B cell (primary cell): Measurements from ENCODE around the gene DYNLRB2. TPM values are rescaled to one million over a fixed set of nuclear protein-coding genes. Genes with fewer than 3 reads are reported as not detected.

Experiments used
- ATAC-seq: fragments of 200-7000 bp; cut with Tn5 transposase; one replicate; pipeline ENCODE4 v1.10.0; 2021; ENCODE audit warnings: low read depth, mild to moderate bottlenecking, moderate number of reproducible peaks, moderate library complexity
- CTCF ChIA-PET: fragments of 350-600 bp; sonication (Branson Sonifier 250); formaldehyde crosslinking; loops from one replicate; lab custom pipeline; 2021; ENCODE audit warnings: antibody characterized with exemption, inconsistent platforms; lab: Charles Lee
- POLR2A ChIA-PET: fragments of 350-600 bp; sonication (Branson Sonifier 250); formaldehyde crosslinking; loops from one replicate; lab custom pipeline; 2021; ENCODE audit warnings: antibody characterized with exemption; lab: Charles Lee
- DNase-seq: peaks from one replicate; pipeline ENCODE4 v3.0.0; 2013
- H2AFZ ChIP-seq: 2 replicates; pipeline ENCODE4 v1.6.1; 2012; ENCODE audit warnings: mild to moderate bottlenecking, low read depth, low read length; ENCODE audit not compliant: insufficient read depth, poor library complexity, severe bottlenecking
- H3K27ac ChIP-seq, 2 donors: 1 replicate in 1 of 2; 2 replicates in 1 of 2; pipeline ENCODE4 v1.5.1; 2012 to 2013; ENCODE audit warnings: low read length in 2 of 2, mild to moderate bottlenecking in 2 of 2, moderate library complexity in 1 of 2
- H3K27me3 ChIP-seq, 4 experiments: fragments of 200-600 bp in 1 of 4; sonication (generic) in 1 of 4; replicated peaks in 1 of 4; 1 replicate in 2 of 4; 2 replicates in 2 of 4; pipeline versions ENCODE4 v1.6.1 to v1.7.0; 2013 to 2016; ENCODE audit warnings: low read length in 3 of 4, mild to moderate bottlenecking in 2 of 4, mixed read lengths in 1 of 4, moderate library complexity in 1 of 4; ENCODE audit not compliant: insufficient read depth in 4 of 4, control insufficient read depth in 3 of 4; ENCODE audit errors: control extremely low read depth in 1 of 4
- H3K36me3 ChIP-seq, 2 experiments: replicated peaks in 1 of 2; 1 replicate in 1 of 2; 2 replicates in 1 of 2; pipeline versions ENCODE4 v1.6.1 to v1.7.1; 2013; ENCODE audit warnings: low read length in 1 of 2; ENCODE audit not compliant: insufficient read depth in 2 of 2, control insufficient read depth in 1 of 2; ENCODE audit errors: control extremely low read depth in 1 of 2, extremely low read depth in 1 of 2
- H3K4me1 ChIP-seq, 2 donors: fragments of 200-600 bp in 1 of 2; sonication (generic) in 1 of 2; 1 replicate in 1 of 2; 2 replicates in 1 of 2; pipeline versions ENCODE4 v1.5.1 to v1.6.1; 2013 to 2017; ENCODE audit warnings: low read length in 2 of 2; ENCODE audit not compliant: control insufficient read depth in 2 of 2, insufficient read depth in 2 of 2
- H3K4me2 ChIP-seq: replicated peaks from 2 replicates; pipeline ENCODE3; 2012; ENCODE audit warnings: mild to moderate bottlenecking, low read depth, low read length; ENCODE audit not compliant: poor library complexity, severe bottlenecking
- H3K4me3 ChIP-seq, 5 experiments: fragments of 200-600 bp in 1 of 5; sonication (generic) in 1 of 5; 1 replicate in 3 of 5; 2 replicates in 2 of 5; pipeline versions ENCODE4 v1.5.1 to v1.7.0; 2011 to 2016; ENCODE audit warnings: low read length in 4 of 5, mild to moderate bottlenecking in 4 of 5, low read depth in 2 of 5, control low read depth in 1 of 5, moderate library complexity in 1 of 5; ENCODE audit not compliant: insufficient read depth in 1 of 5; ENCODE audit errors: control extremely low read depth in 1 of 5, extremely low read depth in 1 of 5
- H3K79me2 ChIP-seq: fragments of 200-600 bp; sonication (generic); one replicate; pipeline ENCODE4 v1.6.0; 2016; ENCODE audit warnings: low read length; ENCODE audit not compliant: control insufficient read depth, insufficient read depth
- H3K9ac ChIP-seq: fragments of 200-600 bp; sonication (generic); 2 replicates; pipeline ENCODE4 v1.6.1; 2017; ENCODE audit warnings: mild to moderate bottlenecking, low read length, moderate library complexity
- H3K9me3 ChIP-seq, 3 donors: one replicate each; pipeline versions ENCODE4 v1.6.1 to v1.7.1; 2013; ENCODE audit warnings: low read length in 2 of 3; ENCODE audit not compliant: control insufficient read depth in 2 of 3, insufficient read depth in 1 of 3; ENCODE audit errors: control extremely low read depth in 1 of 3
- H4K20me1 ChIP-seq: 2 replicates; pipeline ENCODE4 v1.6.0; 2012; ENCODE audit warnings: mild to moderate bottlenecking, low read length; ENCODE audit not compliant: insufficient read depth, control insufficient read depth, poor library complexity, severe bottlenecking
- H3K27ac Mint-ChIP-seq: one replicate; pipeline ENCODE4 v1.8.0; 2021; ENCODE audit warnings: mixed read lengths
- H3K27me3 Mint-ChIP-seq: one replicate; pipeline ENCODE4 v1.8.0; 2021; ENCODE audit warnings: mixed read lengths
- H3K4me1 Mint-ChIP-seq: one replicate; pipeline ENCODE4 v1.8.0; 2021; ENCODE audit warnings: mixed read lengths
- H3K4me3 Mint-ChIP-seq: one replicate; pipeline ENCODE4 v1.8.0; 2021; ENCODE audit warnings: mixed read lengths
- H3K9me3 Mint-ChIP-seq: one replicate; pipeline ENCODE4 v1.8.0; 2022; ENCODE audit warnings: mixed read lengths; ENCODE audit not compliant: insufficient read depth
- CTCF ChIP-seq: fragments of 200-600 bp; IDR thresholded peaks from one replicate; pipeline ENCODE4 v1.8.0; 2022; ENCODE audit warnings: antibody characterized with exemption, mild to moderate bottlenecking
- EZH2 ChIP-seq: IDR thresholded peaks from 2 replicates; pipeline ENCODE4 v1.6.1; 2012; ENCODE audit warnings: borderline replicate concordance, low read depth, mild to moderate bottlenecking, moderate library complexity, low read length; ENCODE audit not compliant: insufficient read depth, poor library complexity, severe bottlenecking
- WGBS: methylation state at CpG from one replicate; pipeline ENCODE4 v1.1.5; 2013; ENCODE audit warnings: missing lambda C conversion rate; ENCODE audit not compliant: insufficient coverage; 5-methylcytosine and 5-hydroxymethylcytosine counted together
- intact Hi-C: fragments of 100-400 bp; cut with micrococcal nuclease; formaldehyde crosslinking; loops from one replicate; pipeline ENCODE4 v1.10.0; 2022
- polyA plus RNA-seq: library from polyadenylated mRNA; depleted of rRNA; stranded (reverse); fragments of >200 nt; gene quantifications from 2 replicates; pipeline ENCODE4 v1.2.3, GENCODE V29; 2012
- total RNA-seq, 2 donors: library from RNA; stranded (reverse); fragments of 120-200 nt in 1 of 2; gene quantifications; 1 replicate in 1 of 2; 2 replicates in 1 of 2; pipeline versions ENCODE4 v1.2.3 to v1.2.4, GENCODE V29; 2013 to 2022

The DYNLRB2 gene
- total and polyA plus RNA-seq, 2 donors (not counting 1 experiment from before 2014, with no cell fraction given) = not detected

- Histone ChIP-seq H3K4me2 (no peak overlapping the region), H3K27ac (no peak overlapping the region), H3K4me1 (no peaks in the 10 kb centered on the region), H2AFZ (no peak overlapping the region), H3K27me3 (peaks cover 0 to 6% (median 0%) of the 10 kb centered on the region in 4 experiments), H3K36me3 (no peaks in the 10 kb centered on the region), H3K79me2 (no peaks in the 10 kb centered on the region), H4K20me1 (no peaks in the 10 kb centered on the region), H3K9me3 (peaks cover 0 to 6% (median 0%) of the 10 kb centered on the region in 3 donors), H3K9ac (no peak overlapping the region), H3K4me3 (no peak overlapping the region)
- intact Hi-C loops = no loop called here
- Mint-ChIP-seq H3K27ac (no peak overlapping the region), H3K4me3 (no peak overlapping the region), H3K9me3 (no peaks in the 10 kb centered on the region), H3K4me1 (no peaks in the 10 kb centered on the region), H3K27me3 (peaks cover 18% of the 10 kb centered on the region)
- WGBS = 100% methylated on average over 1 of the region's 6 CpGs
- ATAC-seq (no peak), DNase-seq (no peak)
- TF ChIP-seq CTCF = no peak
- TF ChIP-seq EZH2 = no peak
- POLR2A ChIA-PET = no interaction called here
- CTCF ChIA-PET = interaction anchor here (0.5 kb wide), 1 partner anchor 41 kb away, joined by 4 read pairs; no protein-coding TSS in a partner anchor
These were observed 32.9 kb downstream of the DYNLRB2 start for GRCh38 chr16:80573700-80574120.

GRCh38 chr16:80576343-80576912, 35.6 kb downstream of the DYNLRB2 start:
- H3K27ac Mint-ChIP-seq = no peak overlapping the region
- TF ChIP-seq CTCF (no peak), EZH2 (no peak)
- POLR2A ChIA-PET = no interaction called here
- H3K36me3 ChIP-seq = no peaks in the 10 kb centered on the region
- no peak overlapping the region for H3K9ac ChIP-seq
- H3K9me3 ChIP-seq = peaks cover 0 to 6% (median 0%) of the 10 kb centered on the region in 3 donors
- H3K4me1 ChIP-seq = peaks cover 6 to 9% of the 10 kb centered on the region in 2 donors
- no peak overlapping the region for H3K4me3 ChIP-seq
- CTCF ChIA-PET = no interaction called here
- peaks cover 6% of the 10 kb centered on the region for H3K27me3 Mint-ChIP-seq
- 80% methylated on average over 1 of the region's 1 CpG for WGBS
- no peaks in the 10 kb centered on the region for H3K79me2 ChIP-seq
- intact Hi-C loops = no loop called here
- H3K4me3 Mint-ChIP-seq = no peak overlapping the region
- H2AFZ ChIP-seq = no peak overlapping the region
- H3K9me3 Mint-ChIP-seq = peaks cover 2% of the 10 kb centered on the region
- H4K20me1 ChIP-seq = no peaks in the 10 kb centered on the region
- peaks cover 0 to 6% (median 0%) of the 10 kb centered on the region in 4 experiments for H3K27me3 ChIP-seq
- H3K4me2 ChIP-seq = no peak overlapping the region
- no peak for ATAC-seq
- DNase-seq = no peak
- peaks cover 15% of the 10 kb centered on the region for H3K4me1 Mint-ChIP-seq
- H3K27ac ChIP-seq = no peak overlapping the region
